HCT116 (cell line): ENCODE data around the gene MARK1. TPM values are rescaled to one million over a fixed set of nuclear protein-coding genes. Genes with fewer than 3 reads are reported as not detected.

Experiments used
- ATAC-seq: fragments of 200-7000 bp; cut with Tn5 transposase; 2 replicates; pipeline ENCODE4 v1.9.1; 2020; ENCODE audit warnings: mild to moderate bottlenecking, moderate library complexity
- BruUV-seq: library from RNA; stranded (reverse); fragments of 400-500 nt; replicated peaks from 2 replicates; lab custom pipeline; 2021; lab: Mats Ljungman, UMichigan
- CTCF ChIA-PET: fragments of 300-600 bp; sonication (Branson Sonifier 250); formaldehyde crosslinking; loops from one replicate; lab custom pipeline; 2021; ENCODE audit warnings: antibody characterized with exemption; lab: Charles Lee
- POLR2A ChIA-PET: fragments of 300-600, 350-600 bp; sonication (Branson Sonifier 250); formaldehyde crosslinking; loops from one replicate; lab custom pipeline; 2021; ENCODE audit warnings: antibody characterized with exemption; lab: Charles Lee
- RAD21 ChIA-PET, 2 experiments: fragments of 300-600 bp; sonication (Branson Sonifier 250); formaldehyde crosslinking; loops; one replicate each; lab custom pipeline; 2023; ENCODE audit warnings: low total read pairs in 2 of 2; ENCODE audit not compliant: uncharacterized antibody in 2 of 2, unreplicated experiment in 2 of 2, low non-redundant PET in 1 of 2; lab: Charles Lee
- DNase-seq: peaks from one replicate; pipeline ENCODE4 v3.0.0-alpha.2; 2010; ENCODE audit warnings: low read depth, low spot score
- H2AFZ ChIP-seq: fragments of 200-600 bp; shearing (Covaris generic), sonication (generic); 2 replicates; pipeline ENCODE4 v1.6.1; 2017; ENCODE audit warnings: low read depth, mixed run types, mixed read lengths, antibody characterized with exemption, low read length; ENCODE audit not compliant: poor library complexity, severe bottlenecking
- H3K27ac ChIP-seq: 2 replicates; pipeline ENCODE4 v1.5.1; 2012; ENCODE audit warnings: low read depth, low read length
- H3K27me3 ChIP-seq: fragments of 200-600 bp; sonication (generic); 2 replicates; pipeline ENCODE4 v1.6.1; 2016; ENCODE audit warnings: mixed run types, low read length, mixed read lengths; ENCODE audit not compliant: insufficient read depth
- H3K36me3 ChIP-seq, 2 experiments: fragments of 200-500 bp in 1 of 2; fragments of 200-600 bp in 1 of 2; sonication (Bioruptor generic) in 1 of 2; sonication (generic) in 1 of 2; 2 replicates each; pipeline versions ENCODE4 v1.5.1 to v1.6.1; 2014 to 2016; ENCODE audit warnings: low read length in 2 of 2, inconsistent platforms in 1 of 2, mixed read lengths in 1 of 2, mixed run types in 1 of 2; ENCODE audit not compliant: insufficient read depth in 2 of 2, control insufficient read depth in 1 of 2
- H3K4me1 ChIP-seq, 2 experiments: fragments of 200-600 bp in 1 of 2; sonication (generic) in 1 of 2; 2 replicates each; pipeline versions ENCODE4 v1.5.1 to v1.6.1; 2012 to 2017; ENCODE audit warnings: low read length in 2 of 2, inconsistent platforms in 1 of 2, mild to moderate bottlenecking in 1 of 2, mixed read lengths in 1 of 2, mixed run types in 1 of 2, moderate library complexity in 1 of 2; ENCODE audit not compliant: insufficient read depth in 2 of 2, control insufficient read depth in 1 of 2
- H3K4me2 ChIP-seq: fragments of 200-600 bp; sonication (generic); 2 replicates; pipeline ENCODE4 v1.6.1; 2017; ENCODE audit warnings: mixed run types, low read length, mixed read lengths
- H3K4me3 ChIP-seq, 2 experiments: fragments of 200-600 bp in 1 of 2; sonication (generic) in 1 of 2; replicated peaks in 1 of 2; 2 replicates each; pipeline ENCODE4 v1.5.1; 2011 to 2016; ENCODE audit warnings: low read length in 2 of 2, control low read depth in 1 of 2, low read depth in 1 of 2, mild to moderate bottlenecking in 1 of 2, mixed read lengths in 1 of 2, mixed run types in 1 of 2
- H3K79me2 ChIP-seq: fragments of 200-600 bp; sonication (generic); 2 replicates; pipeline ENCODE4 v1.6.1; 2017; ENCODE audit warnings: mild to moderate bottlenecking, mixed run types, low read length, moderate library complexity, mixed read lengths; ENCODE audit not compliant: insufficient read depth
- H3K9ac ChIP-seq: fragments of 200-600 bp; sonication (generic); 2 replicates; pipeline ENCODE4 v1.6.1; 2016; ENCODE audit warnings: low read length, mixed read lengths
- H3K9me2 ChIP-seq: fragments of 200-600 bp; sonication (generic), shearing (Covaris generic); 2 replicates; pipeline ENCODE4 v1.6.1; 2017; ENCODE audit warnings: mixed run types, mild to moderate bottlenecking, moderate library complexity; ENCODE audit not compliant: insufficient read depth
- H3K9me3 ChIP-seq, 2 experiments: fragments of 200-500 bp in 1 of 2; fragments of 200-600 bp in 1 of 2; sonication (Bioruptor generic) in 1 of 2; sonication (generic) in 1 of 2; 2 replicates each; pipeline ENCODE4 v1.6.1; 2014 to 2017; ENCODE audit warnings: low read length in 2 of 2, mixed read lengths in 2 of 2, inconsistent platforms in 1 of 2, low read depth in 1 of 2, mild to moderate bottlenecking in 1 of 2, mixed run types in 1 of 2, moderate library complexity in 1 of 2; ENCODE audit not compliant: control insufficient read depth in 1 of 2, insufficient read depth in 1 of 2
- H4K20me1 ChIP-seq: fragments of 200-600 bp; sonication (generic), shearing (Covaris generic); 2 replicates; pipeline ENCODE4 v1.6.1; 2017; ENCODE audit warnings: mixed run types, mild to moderate bottlenecking, moderate library complexity; ENCODE audit not compliant: insufficient read depth
- EGR1 ChIP-seq: IDR thresholded peaks from 2 replicates; pipeline ENCODE4 v1.6.1; 2012; ENCODE audit warnings: low read depth
- ELF1 ChIP-seq: IDR thresholded peaks from 2 replicates; pipeline ENCODE4 v1.6.1; 2012; ENCODE audit warnings: low read depth, borderline replicate concordance
- EZH2 ChIP-seq: fragments of 200-600 bp; sonication (generic); IDR thresholded peaks from 2 replicates; pipeline ENCODE4 v1.6.1; 2017; ENCODE audit warnings: antibody characterized with exemption, mixed run types
- JUND ChIP-seq: IDR thresholded peaks from 2 replicates; pipeline ENCODE4 v1.6.1; 2012
- POLR2A ChIP-seq: IDR thresholded peaks from 2 replicates; pipeline ENCODE4 v1.7.0; 2011; ENCODE audit warnings: borderline replicate concordance; ENCODE audit not compliant: insufficient read depth, insufficient read length; ENCODE audit errors: extremely low read depth
- POLR2AphosphoS5 ChIP-seq: IDR thresholded peaks from 2 replicates; pipeline ENCODE4 v1.6.1; 2011; ENCODE audit warnings: mild to moderate bottlenecking, low read depth, low read length, moderate library complexity
- SP1 ChIP-seq: IDR thresholded peaks from 2 replicates; pipeline ENCODE4 v1.6.1; 2012; ENCODE audit warnings: low read depth
- YY1 ChIP-seq: IDR thresholded peaks from 2 replicates; pipeline ENCODE4 v1.6.1; 2011; ENCODE audit warnings: low read length, low read depth, moderate library complexity, mild to moderate bottlenecking; ENCODE audit not compliant: insufficient replicate concordance; ENCODE audit errors: extremely low read depth
- ZNF274 ChIP-seq: fragments of 200-500 bp; sonication (Bioruptor generic); IDR thresholded peaks from 2 replicates; pipeline ENCODE4 v1.6.1; 2014; ENCODE audit warnings: mild to moderate bottlenecking, low read depth, low read length, inconsistent platforms
- intact Hi-C: fragments of 100-400 bp; cut with micrococcal nuclease; formaldehyde crosslinking; loops from 2 replicates; pipeline ENCODE4 v1.10.0; 2022
- total RNA-seq: library from RNA; stranded (reverse); gene quantifications from one replicate; pipeline ENCODE4 v1.2.1, GENCODE V29; 2021; ENCODE audit not compliant: unreplicated experiment
- TF ChIP-seq, protein P1 (sequence below), 3 experiments: fragments of 200-600 bp in 1 of 3; sonication (generic) in 1 of 3; IDR thresholded peaks in 2 of 3; conservative IDR thresholded peaks in 1 of 3; 2 replicates each; pipeline ENCODE4 v1.5.1; 2012 to 2017; ENCODE audit warnings: low read depth in 2 of 3, low read length in 2 of 3, antibody characterized with exemption in 1 of 3, borderline replicate concordance in 1 of 3, control low read depth in 1 of 3, mild to moderate bottlenecking in 1 of 3, mixed read lengths in 1 of 3, mixed run types in 1 of 3, moderate library complexity in 1 of 3; ENCODE audit not compliant: insufficient read depth in 1 of 3
- TF ChIP-seq, protein P2 (sequence below): IDR thresholded peaks from 2 replicates; pipeline ENCODE4 v1.6.1; 2011; ENCODE audit warnings: mild to moderate bottlenecking, low read length, moderate library complexity; ENCODE audit not compliant: insufficient replicate concordance; ENCODE audit errors: extremely low read depth
- TF ChIP-seq, protein P3 (sequence below): IDR thresholded peaks from 2 replicates; pipeline ENCODE4 v1.6.1; 2012

Gene MARK1
- total RNA-seq, 1 experiment from 2014 or later, result 3.6 TPM

DNA sequence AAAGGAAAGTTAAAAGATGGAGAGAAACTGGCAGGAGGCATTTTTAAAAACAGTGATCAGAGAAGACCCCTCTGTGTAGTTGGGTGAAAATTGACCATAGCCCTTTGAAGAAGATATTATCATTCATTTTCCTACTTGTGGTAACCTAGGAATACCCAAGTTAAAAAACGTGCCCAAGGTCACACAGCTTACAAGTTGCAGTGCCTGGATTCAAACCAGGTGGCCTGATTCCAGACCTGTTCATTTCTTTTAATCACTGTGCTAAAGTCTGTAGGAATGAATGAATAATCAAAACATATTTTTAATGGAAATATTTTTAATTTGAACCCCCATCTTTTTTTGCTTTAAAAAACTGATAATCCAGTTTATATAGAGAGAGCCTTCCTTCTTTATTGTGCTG lies 35.6 kb downstream of the MARK1 start:
- ChIA-PET CTCF (no interaction called here), RAD21 (no interaction called here), POLR2A (no interaction called here)
- Histone ChIP-seq H3K4me3 (no peak overlapping the region), H2AFZ (no peak overlapping the region), H3K79me2 (no peaks in the 10 kb centered on the region), H3K9me3 (no peaks in the 10 kb centered on the region), H3K4me1 (no peaks in the 10 kb centered on the region), H3K27ac (no peak overlapping the region), H3K9ac (no peak overlapping the region), H3K27me3 (no peaks in the 10 kb centered on the region), H4K20me1 (no peaks in the 10 kb centered on the region), H3K36me3 (no peaks in the 10 kb centered on the region), H3K4me2 (no peak overlapping the region), H3K9me2 (no peaks in the 10 kb centered on the region)
- DNase-seq, result no peak
- no TSS peak for BruUV-seq
- intact Hi-C loops, result no loop called here
- ATAC-seq, result no peak
- no peak for TF ChIP-seq POLR2A
- TF ChIP-seq JUND, result no peak
- TF ChIP-seq, protein P1, sequence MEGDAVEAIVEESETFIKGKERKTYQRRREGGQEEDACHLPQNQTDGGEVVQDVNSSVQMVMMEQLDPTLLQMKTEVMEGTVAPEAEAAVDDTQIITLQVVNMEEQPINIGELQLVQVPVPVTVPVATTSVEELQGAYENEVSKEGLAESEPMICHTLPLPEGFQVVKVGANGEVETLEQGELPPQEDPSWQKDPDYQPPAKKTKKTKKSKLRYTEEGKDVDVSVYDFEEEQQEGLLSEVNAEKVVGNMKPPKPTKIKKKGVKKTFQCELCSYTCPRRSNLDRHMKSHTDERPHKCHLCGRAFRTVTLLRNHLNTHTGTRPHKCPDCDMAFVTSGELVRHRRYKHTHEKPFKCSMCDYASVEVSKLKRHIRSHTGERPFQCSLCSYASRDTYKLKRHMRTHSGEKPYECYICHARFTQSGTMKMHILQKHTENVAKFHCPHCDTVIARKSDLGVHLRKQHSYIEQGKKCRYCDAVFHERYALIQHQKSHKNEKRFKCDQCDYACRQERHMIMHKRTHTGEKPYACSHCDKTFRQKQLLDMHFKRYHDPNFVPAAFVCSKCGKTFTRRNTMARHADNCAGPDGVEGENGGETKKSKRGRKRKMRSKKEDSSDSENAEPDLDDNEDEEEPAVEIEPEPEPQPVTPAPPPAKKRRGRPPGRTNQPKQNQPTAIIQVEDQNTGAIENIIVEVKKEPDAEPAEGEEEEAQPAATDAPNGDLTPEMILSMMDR (IDR thresholded peaks at IDR 0.05 in 2 of 3, conservative IDR thresholded peaks at IDR 0.05 in 1 of 3; ENCODE audit: borderline replicate concordance in 1 of 3, insufficient read depth in 1 of 3, low read depth in 2 of 3, low read length in 2 of 3), result no peak
- TF ChIP-seq SP1, result no peak
- TF ChIP-seq, protein P2, sequence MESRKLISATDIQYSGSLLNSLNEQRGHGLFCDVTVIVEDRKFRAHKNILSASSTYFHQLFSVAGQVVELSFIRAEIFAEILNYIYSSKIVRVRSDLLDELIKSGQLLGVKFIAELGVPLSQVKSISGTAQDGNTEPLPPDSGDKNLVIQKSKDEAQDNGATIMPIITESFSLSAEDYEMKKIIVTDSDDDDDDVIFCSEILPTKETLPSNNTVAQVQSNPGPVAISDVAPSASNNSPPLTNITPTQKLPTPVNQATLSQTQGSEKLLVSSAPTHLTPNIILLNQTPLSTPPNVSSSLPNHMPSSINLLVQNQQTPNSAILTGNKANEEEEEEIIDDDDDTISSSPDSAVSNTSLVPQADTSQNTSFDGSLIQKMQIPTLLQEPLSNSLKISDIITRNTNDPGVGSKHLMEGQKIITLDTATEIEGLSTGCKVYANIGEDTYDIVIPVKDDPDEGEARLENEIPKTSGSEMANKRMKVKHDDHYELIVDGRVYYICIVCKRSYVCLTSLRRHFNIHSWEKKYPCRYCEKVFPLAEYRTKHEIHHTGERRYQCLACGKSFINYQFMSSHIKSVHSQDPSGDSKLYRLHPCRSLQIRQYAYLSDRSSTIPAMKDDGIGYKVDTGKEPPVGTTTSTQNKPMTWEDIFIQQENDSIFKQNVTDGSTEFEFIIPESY, result no peak
- no peak for TF ChIP-seq ZNF274
- TF ChIP-seq EGR1, result no peak
- TF ChIP-seq ELF1, result no peak
- TF ChIP-seq, protein P3, sequence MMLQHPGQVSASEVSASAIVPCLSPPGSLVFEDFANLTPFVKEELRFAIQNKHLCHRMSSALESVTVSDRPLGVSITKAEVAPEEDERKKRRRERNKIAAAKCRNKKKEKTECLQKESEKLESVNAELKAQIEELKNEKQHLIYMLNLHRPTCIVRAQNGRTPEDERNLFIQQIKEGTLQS, result no peak
- TF ChIP-seq POLR2AphosphoS5, result no peak
- TF ChIP-seq YY1, result no peak
- no peak for TF ChIP-seq EZH2
